ENCODE results near the gene C19orf38. TPM values are rescaled to one million over a fixed set of nuclear protein-coding genes. Genes with fewer than 3 reads are reported as not detected.

C19orf38 gene
- total RNA-seq, 1 experiment from 2014 or later = not detected

GRCh38 chr19:10819124-10820060 is 28.8 kb upstream of the C19orf38 start:
- DNase-seq = no peak
- no peak overlapping the region for H3K4me3 Mint-ChIP-seq (ENCODE audit: low read depth, unreplicated experiment)
- H3K36me3 Mint-ChIP-seq (ENCODE audit: insufficient read depth, unreplicated experiment) = peaks cover 29% of the 10 kb centered on the region
- CTCF ChIA-PET = no interaction called here
- BruUV-seq (replicated peaks) = no TSS peak
- no peak overlapping the region for H3K27ac Mint-ChIP-seq (ENCODE audit: unreplicated experiment)
- no peaks in the 10 kb centered on the region for H3K27me3 Mint-ChIP-seq (ENCODE audit: unreplicated experiment)
- intact Hi-C loops (cut with micrococcal nuclease; ENCODE audit: unreplicated experiment) = no loop called here
- TF ChIP-seq, protein P1, sequence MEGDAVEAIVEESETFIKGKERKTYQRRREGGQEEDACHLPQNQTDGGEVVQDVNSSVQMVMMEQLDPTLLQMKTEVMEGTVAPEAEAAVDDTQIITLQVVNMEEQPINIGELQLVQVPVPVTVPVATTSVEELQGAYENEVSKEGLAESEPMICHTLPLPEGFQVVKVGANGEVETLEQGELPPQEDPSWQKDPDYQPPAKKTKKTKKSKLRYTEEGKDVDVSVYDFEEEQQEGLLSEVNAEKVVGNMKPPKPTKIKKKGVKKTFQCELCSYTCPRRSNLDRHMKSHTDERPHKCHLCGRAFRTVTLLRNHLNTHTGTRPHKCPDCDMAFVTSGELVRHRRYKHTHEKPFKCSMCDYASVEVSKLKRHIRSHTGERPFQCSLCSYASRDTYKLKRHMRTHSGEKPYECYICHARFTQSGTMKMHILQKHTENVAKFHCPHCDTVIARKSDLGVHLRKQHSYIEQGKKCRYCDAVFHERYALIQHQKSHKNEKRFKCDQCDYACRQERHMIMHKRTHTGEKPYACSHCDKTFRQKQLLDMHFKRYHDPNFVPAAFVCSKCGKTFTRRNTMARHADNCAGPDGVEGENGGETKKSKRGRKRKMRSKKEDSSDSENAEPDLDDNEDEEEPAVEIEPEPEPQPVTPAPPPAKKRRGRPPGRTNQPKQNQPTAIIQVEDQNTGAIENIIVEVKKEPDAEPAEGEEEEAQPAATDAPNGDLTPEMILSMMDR (IDR thresholded peaks at IDR 0.05; ENCODE audit: unreplicated experiment) = no peak
- no peaks in the 10 kb centered on the region for H3K4me1 Mint-ChIP-seq (ENCODE audit: low read depth, unreplicated experiment)
- no peaks in the 10 kb centered on the region for H3K9me3 Mint-ChIP-seq (ENCODE audit: low read depth, unreplicated experiment)

- Mint-ChIP-seq H3K9me3 (ENCODE audit: low read depth, unreplicated experiment) (no peaks in the 10 kb centered on the region), H3K27ac (ENCODE audit: unreplicated experiment) (no peak overlapping the region), H3K27me3 (ENCODE audit: unreplicated experiment) (no peaks in the 10 kb centered on the region), H3K4me1 (ENCODE audit: low read depth, unreplicated experiment) (no peaks in the 10 kb centered on the region), H3K36me3 (ENCODE audit: insufficient read depth, unreplicated experiment) (peaks cover 31% of the 10 kb centered on the region), H3K4me3 (ENCODE audit: low read depth, unreplicated experiment) (no peak overlapping the region)
- intact Hi-C loops (cut with micrococcal nuclease; ENCODE audit: unreplicated experiment) = no loop called here
- BruUV-seq (replicated peaks) = no TSS peak
- peak; percentile 14 for DNase-seq
- TF ChIP-seq, protein P1 (IDR thresholded peaks at IDR 0.05; ENCODE audit: unreplicated experiment) = no peak
- CTCF ChIA-PET = no interaction called here
Measured at GRCh38 chr19:10820173-10820572, 28.0 kb upstream of the C19orf38 start.

- H3K9me3 Mint-ChIP-seq (ENCODE audit: low read depth, unreplicated experiment) = no peaks in the 10 kb centered on the region
- no peaks in the 10 kb centered on the region for H3K27me3 Mint-ChIP-seq (ENCODE audit: unreplicated experiment)
- no peaks in the 10 kb centered on the region for H3K4me1 Mint-ChIP-seq (ENCODE audit: low read depth, unreplicated experiment)
- CTCF ChIA-PET = no interaction called here
- DNase-seq = no peak
- no TSS peak for BruUV-seq (replicated peaks)
- no peak overlapping the region for H3K4me3 Mint-ChIP-seq (ENCODE audit: low read depth, unreplicated experiment)
- TF ChIP-seq, protein P1 (IDR thresholded peaks at IDR 0.05; ENCODE audit: unreplicated experiment) = no peak
- H3K27ac Mint-ChIP-seq (ENCODE audit: unreplicated experiment) = no peak overlapping the region
- peaks cover 51% of the 10 kb centered on the region for H3K36me3 Mint-ChIP-seq (ENCODE audit: insufficient read depth, unreplicated experiment)
- intact Hi-C loops (cut with micrococcal nuclease; ENCODE audit: unreplicated experiment) = no loop called here
Measured at GRCh38 chr19:10823690-10824089, 24.5 kb upstream of the C19orf38 start.

DNA sequence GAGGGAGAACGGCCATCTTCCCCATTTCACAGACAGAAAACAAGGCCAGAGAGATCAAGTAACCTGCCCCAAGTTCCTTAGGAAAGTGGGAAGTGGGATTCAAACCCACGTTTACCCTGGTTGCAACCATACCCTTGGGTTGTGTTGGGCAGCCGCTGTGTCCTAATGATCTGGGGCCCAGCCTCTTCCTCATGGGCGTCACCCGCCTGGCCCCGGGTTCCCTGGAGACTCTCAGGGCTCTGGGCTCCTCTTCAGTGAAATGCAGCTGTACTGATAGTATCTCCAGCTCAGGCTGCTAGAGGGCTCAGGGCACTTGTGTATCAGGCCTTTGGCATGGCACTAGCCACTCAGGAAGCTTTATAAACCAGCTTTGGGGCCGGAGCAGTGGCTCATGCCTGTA is 22.0 kb upstream of the C19orf38 start:
- Mint-ChIP-seq H3K36me3 (ENCODE audit: insufficient read depth, unreplicated experiment) (peaks cover 48% of the 10 kb centered on the region), H3K27ac (ENCODE audit: unreplicated experiment) (no peak overlapping the region), H3K27me3 (ENCODE audit: unreplicated experiment) (no peaks in the 10 kb centered on the region), H3K4me1 (ENCODE audit: low read depth, unreplicated experiment) (no peaks in the 10 kb centered on the region), H3K9me3 (ENCODE audit: low read depth, unreplicated experiment) (no peaks in the 10 kb centered on the region), H3K4me3 (ENCODE audit: low read depth, unreplicated experiment) (no peak overlapping the region)
- CTCF ChIA-PET = interaction anchor here (0.6 kb wide), 1 partner anchor 586 kb away, joined by 5 read pairs; no protein-coding TSS in a partner anchor
- TF ChIP-seq, protein P1 (IDR thresholded peaks at IDR 0.05; ENCODE audit: unreplicated experiment) = no peak
- DNase-seq = no peak
- intact Hi-C loops (cut with micrococcal nuclease; ENCODE audit: unreplicated experiment) = no loop called here
- no TSS peak for BruUV-seq (replicated peaks)
